NCI-H2081 treated with DMSO at 0.1 percent for 48 hours (cell line): ENCODE data around the gene HOXC11.

Experiments
- DNase-seq: peaks from one replicate; lab custom pipeline; 2025; lab: John Stamatoyannopoulos, UW

HOXC11 gene

DNA sequence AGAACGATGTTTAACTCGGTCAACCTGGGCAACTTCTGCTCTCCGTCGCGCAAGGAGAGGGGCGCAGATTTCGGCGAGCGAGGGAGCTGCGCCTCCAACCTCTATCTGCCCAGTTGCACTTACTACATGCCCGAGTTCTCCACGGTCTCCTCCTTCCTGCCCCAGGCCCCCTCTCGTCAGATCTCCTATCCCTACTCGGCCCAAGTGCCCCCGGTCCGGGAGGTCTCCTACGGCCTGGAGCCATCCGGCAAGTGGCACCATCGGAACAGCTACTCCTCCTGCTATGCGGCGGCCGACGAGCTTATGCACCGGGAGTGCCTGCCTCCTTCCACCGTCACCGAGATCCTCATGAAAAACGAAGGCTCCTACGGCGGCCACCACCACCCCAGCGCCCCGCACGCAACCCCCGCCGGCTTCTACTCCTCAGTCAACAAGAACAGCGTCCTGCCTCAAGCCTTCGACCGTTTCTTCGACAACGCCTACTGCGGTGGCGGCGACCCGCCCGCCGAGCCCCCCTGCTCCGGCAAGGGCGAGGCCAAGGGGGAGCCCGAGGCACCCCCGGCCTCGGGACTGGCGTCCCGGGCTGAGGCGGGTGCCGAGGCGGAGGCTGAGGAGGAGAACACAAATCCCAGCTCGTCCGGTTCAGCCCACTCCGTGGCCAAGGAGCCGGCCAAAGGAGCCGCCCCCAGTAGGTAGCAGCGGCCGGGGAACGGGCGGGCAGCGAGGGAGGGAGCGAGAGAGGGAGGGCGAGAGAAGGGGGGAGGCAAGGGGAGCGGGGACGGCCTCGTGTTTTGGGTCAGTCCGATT is 513 bp downstream of the HOXC11 start:
- no peak for DNase-seq

DNA sequence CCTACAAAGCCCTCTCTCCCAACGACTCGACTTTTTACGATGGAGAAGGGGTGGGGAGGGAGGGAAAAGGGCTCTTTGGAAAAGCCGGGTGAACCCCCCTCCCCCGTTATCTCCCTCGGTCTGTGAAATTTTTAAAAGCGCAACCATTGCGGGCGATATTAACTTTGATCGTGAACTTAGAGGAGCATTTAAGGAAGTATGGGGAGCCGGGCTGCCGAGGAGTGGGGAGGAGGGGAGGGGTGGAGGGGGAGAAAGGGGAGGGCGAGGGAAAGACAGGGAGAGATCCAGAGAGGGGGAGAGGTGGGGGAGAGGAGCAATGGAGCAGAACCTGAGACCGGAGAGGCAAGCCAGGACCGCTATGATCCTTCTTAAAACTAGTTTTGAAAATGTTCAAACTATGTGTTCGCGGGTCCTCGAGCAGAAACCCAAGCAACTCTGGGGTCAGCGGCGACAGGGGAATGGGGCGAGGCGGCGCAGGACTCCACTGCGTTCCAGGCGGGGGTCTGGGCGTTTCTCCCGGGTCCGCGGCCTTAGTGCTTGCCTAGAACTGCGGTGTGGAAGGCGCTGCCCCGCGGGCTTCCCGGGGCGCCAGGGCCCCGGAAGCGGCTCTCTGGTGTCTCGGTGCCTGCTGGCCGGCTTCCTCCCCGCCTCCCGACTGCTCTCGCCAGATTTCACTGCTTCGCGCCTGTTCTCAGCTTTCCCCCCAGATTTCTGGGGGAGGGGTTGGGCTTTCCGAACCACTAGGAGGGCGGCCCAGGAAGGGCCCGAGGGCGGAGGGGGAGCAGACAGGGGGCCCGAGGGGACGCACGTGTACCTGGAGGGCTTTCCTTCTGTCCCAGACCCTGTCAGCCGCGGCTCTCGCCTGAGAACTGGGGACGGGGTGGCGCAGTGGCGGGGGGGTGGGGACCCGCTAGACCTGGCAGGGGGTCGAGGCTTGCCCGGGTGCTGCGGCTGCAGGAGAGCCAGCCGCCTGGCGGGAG is 1.4 kb downstream of the HOXC11 start, which contains the start of gene HOTAIR:
HOTAIR (minus strand) TSS at position 871 of the 980 bp plus-strand sequence.
- no peak for DNase-seq

DNA sequence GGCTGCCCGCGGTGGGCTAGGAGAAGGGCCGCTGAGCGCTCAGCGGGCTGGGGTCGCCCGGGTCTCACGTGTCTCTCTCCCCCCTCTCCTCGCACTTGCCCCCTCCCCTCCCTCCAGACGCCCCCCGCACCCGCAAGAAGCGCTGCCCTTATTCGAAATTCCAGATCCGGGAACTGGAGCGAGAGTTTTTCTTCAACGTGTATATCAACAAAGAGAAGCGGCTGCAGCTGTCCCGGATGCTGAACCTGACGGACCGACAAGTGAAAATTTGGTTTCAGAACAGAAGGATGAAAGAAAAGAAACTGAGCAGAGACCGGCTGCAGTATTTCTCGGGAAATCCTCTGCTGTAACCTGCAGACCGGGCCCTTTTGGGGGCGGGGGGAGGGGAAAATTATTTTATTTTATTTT is 2.1 kb downstream of the HOXC11 start:
- DNase-seq: no peak

DNA sequence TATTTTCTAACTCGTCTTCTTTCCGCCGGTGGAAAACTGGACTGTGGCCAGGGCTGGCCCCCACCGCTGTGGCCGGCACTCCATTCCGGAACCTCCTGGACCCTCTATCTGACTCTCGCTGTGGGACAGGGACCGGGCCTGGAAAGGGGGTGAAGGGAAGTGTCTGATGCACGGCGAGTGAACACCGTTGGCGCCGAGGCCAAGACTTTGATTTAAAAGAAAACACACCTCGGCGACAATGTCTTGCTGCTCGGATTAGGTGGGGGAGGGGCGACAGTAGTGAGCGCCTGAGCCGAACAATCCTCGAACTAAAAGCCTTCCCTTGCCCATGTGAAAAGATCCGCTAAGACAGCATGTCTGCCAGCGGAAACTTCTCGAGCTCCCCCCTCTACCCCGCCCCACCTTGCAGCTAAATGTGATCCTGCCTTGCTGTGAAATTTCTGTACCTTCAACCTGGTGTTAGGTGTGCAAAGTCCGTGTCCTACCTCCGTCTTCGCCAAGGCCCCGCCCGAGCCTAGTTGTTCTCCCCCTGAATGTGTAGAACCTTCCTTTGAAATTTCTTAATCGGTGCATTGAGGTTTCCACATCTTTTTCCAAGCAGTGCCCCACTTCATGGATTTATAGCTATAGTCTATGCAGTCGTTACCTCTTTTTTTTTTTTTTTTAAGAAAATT is 2.7 kb downstream of the HOXC11 start:
- no peak for DNase-seq

DNA sequence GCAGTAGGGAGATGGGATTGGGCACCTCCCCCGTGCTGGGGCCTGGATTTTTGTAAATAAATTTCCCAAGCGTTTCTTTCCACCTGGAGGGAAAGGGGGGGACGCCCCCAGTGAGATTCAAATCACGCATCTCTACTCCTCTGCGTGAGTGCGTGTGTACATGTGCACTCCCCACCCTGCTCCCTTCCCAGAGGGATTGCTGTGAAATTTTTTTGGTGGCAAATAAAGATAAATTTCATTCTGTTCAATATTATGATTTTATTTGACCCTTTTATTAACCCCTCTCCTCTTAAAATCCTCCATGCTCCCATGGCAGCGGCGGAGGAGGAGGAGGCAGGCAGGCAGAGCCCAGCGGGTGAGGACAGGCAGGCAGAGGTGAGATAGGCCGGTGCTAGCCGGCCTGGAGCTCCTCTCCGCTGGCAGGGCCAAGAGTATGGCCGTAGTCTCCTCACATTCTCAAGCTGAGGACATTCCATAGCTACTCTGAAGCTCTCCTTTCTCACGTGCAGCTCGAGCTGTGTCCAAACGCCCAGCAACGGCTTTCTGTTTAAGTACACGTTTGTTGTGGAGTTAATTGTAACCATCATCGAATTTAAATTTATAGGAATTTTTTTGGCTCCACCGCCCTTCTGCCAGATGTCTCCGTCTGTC is 3.4 kb downstream of the HOXC11 start:
- no peak for DNase-seq

DNA sequence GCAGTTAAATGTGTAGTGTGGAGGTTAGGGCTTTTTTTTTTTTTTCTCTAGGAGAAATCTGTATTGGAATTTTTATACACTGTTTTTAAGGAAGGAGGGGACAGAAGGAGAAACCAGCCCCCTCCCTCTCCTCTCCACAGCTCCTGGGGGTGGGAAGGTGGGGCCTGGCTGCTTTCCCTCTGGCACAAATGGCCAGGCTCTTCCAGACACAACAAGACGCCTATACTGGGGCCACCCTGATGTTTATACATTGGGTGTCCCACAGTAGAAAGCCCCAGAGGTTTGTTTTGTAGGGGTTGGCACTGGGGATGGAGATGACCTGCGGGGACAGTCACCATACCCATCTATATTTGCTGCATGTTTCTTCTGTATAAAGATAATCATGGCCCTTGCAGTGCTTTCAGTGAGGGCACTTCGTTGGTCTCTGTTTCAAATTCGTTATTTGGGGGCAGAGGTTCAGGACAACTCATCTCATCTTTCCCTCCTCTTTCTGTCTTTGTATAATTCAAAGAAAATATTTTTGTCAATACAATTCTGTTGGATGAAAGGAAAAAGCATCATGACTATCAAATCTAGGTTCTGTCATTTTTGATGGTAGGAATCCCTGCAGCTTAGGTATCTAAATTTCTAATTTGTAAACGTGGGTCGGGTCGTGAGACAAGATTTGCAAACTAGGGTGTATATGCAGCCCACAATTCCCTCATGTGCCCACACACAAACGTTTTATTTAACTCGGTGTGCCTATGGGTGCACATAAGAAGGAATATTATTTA is 4.1 kb downstream of the HOXC11 start:
- no peak for DNase-seq

DNA sequence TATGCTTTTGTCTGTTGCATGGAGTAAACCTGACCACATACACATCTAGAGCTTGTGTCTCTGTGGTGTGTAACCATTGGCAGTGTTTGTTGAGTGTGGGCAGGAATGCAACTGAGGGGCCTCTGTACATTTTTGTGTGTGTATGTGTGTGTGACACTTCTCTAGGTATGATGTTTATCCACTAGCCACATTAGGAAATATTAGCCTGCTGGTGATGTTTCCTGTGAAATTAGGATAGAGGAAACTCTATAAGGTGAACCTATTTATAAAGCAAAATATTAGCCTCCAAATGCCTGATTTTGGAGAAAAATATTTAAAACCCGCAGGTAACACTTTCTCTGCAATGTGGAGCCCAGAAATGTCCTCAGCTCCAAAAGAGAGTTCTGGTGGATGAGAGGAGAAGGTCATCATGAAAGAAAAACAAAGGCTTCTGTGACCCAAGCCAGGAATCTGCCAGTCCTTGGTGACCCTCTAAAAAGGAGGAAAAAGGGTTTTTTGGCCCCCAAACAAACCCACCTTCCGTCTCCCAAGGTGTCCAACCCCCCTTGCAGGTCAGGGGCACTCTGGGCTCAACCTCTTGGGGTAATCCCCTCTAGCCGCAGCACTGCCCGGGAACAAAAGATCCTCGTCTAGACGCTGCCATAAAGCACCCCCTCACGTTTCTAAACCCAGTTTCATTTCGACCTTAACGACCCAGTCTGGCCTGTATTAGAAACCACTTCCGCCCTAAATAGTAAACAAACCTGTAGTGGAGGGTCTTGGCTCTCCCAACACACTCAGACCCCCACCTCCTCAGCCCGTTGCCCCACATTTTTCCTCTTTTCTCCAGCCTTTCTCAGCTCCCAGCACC is 4.9 kb downstream of the HOXC11 start:
- DNase-seq: no peak

DNA sequence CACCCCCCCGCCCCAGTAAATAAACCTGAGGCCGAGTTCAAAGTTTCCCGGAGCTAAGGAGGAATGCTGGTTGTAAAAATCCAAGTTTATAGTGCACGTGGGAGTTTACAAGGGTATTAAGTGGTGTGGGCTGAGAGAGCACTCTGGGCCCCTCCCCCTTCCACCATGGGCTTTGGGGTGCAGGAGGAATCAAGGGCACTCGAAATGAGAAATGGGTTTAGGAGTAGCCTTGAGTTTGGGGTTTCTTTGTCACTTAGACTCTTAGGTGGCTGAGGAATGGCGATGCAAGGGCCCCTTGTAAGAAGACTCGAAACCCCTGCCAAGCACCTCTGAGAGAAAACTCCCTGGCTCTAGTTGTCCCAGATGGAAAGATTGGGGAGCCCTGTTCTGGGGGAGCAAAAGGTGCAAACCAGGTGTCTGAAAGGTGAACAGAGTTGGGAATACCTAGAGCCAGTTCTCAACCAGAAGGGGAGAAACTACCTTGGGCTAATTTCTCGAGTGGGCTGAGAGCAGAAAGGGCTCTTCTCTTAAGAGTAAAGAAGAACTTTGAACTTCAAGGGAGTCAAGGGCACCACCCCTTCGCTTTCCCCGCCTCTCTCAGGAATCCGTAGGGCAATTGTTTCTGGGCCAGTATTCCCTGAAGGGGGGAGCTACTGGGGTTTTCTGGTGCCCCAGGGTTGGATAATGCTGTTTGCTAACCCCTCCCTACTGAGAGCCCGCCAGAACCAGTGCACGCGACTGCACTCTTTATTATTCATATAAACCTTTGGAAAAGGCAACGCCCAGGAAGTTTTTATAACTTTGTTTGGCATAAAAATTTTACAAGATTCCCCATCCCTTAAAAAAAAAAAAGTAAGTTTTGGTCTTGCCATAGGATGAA is 5.8 kb downstream of the HOXC11 start:
- no peak for DNase-seq

DNA sequence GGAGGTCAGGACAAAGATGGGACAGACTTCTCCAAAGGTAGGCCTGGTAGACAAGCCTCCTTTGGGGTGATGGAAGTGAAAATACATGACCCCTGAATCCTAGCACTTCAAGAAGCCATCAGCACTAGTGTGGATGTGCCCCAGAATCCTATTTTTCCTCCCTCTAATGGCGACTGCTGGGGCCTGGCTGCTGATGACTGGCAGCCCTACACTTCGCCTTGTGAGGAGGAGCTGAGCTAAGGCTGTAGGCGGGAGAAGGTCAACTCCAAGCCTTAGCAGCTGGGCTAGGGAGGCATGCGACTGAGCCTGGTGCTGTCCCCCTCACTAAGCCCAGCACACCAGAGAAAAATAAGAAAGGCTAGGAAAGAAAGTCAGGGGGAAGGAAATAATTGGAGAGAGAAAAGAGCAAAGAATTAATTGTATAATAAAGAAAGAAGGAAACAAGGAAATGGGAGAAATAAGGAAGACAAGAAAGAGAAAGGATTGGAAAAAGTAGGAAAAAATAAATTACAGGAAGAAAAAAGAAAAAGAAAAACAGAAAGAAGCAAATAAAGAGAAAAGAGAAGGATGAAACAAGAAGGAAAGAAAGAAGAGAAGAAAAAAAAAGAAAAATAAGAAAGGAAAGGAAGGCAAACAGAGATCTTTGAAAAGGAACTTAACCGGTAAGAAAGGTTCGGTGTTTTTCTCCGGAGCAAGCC is 7.3 kb downstream of the HOXC11 start:
- DNase-seq: no peak

DNA sequence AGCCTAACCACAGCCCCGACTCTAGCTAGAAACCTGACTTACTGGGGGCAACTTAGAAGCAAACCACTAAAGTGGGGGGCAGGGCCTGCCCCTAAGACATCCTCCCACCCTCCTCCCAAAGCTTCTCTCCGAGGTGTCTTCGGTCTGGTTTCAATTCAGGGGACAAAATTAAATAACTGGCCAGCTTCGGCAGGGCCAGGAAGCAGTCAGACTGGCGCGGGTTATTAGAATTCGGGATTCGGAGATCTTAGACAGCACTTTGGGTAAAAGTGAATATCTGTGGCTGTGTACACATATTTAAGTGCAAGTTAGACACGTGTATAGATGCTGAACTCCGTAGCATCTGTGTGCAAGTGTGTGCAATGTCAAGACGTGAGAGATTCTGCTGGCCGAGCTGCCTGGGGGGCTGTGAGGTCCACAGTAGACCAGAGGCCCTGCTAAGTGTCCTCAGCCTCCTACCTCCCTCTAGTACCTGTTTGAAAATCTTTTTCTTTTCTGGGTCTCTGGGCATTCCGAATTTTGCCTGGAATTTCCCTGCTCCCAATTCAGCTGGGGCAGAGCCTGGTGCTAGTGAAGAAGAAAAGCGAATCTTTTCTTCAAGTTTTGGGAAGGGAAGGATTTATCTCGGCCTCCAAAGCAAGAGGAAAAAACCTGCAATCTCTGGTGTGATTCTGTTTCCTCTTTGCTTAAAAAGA is 8.0 kb downstream of the HOXC11 start:
- no peak for DNase-seq

DNA sequence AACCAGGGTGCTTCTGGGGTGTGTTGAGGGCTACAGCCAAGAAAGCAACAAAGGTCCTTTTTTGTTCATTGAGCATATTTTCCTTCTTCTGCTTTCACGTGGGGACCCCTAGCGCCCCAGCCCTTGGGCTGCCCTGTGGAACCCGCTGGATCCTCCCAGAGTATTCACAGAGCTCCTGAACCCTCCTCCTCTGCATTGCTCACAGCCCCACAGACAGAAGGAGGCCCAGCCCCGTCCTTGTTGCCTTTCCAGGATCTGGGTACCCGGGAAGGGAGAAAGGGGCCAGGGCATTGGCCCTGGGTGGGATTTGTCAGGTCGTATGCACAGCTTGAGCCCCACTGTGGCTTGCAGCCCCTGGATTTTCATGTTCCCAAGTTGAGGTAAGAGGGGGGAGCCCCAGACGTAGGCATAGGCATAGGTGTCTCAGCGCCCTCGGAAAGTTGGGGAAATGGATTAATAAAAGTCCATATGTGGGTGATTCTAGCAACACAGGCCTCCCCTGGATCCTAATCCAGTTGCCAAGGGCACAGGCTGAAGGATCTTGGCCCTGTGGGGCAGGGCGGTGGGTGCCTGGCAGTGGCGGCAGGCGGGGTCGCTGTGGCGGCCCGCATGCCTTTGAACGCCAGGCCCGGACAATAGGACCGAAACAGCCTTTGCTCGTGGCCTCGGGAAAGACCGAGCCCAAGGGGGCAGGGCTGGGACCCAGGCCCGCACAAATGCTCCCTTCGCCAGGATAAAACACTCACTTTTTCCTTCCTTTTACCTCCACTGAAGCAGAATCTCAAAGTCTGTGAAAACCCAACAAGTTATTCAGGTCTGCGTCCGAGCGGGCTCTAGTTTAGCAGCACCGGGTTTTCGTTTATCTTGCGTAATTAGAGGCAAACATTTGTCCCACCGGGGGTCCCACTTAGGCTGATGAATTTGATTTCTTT is 9.0 kb downstream of the HOXC11 start:
- DNase-seq: no peak

DNA sequence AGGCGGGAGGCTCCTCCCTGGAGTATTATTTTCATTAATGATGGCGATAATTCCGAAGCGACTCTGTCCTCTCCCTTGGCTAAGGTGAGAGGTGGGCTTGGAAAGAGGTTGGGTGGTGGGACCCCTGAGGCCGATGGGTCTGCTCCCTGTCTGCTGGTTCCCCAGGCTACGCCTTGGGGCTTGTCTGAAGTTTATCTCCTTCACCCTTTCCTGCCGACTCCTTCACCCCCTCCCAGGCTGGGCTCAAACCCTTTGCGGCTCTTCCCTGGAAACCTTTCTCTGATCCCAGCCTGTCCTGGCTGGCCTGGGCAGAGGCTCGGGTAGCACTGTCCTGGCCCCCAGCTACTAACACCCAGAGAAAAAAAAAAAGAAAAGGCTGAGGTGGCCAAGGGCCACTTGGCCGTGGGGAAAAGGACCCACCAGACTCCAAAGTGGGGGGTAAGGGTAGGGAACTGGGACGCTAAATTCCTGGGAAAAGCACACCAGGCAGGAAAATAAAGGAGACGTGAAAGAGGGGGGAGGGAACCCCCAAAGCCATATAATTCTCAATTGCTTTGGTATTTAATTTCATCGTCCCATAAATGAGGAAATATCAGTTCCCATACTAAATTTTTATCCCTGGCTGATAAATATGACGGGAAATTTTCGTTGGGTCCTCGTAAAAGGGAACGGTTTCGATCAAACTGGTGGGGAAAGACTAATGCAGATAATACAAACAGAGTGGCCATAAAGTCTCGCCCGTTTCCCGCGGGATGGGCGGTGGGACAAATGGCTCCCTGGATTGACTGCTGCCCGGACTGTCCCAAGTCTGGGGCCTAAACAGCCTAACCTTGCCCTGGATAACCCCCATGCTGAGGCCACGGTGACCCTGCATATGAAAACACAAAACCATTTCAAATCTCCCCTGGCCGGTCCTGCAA is 10.0 kb downstream of the HOXC11 start:
- DNase-seq: no peak

DNA sequence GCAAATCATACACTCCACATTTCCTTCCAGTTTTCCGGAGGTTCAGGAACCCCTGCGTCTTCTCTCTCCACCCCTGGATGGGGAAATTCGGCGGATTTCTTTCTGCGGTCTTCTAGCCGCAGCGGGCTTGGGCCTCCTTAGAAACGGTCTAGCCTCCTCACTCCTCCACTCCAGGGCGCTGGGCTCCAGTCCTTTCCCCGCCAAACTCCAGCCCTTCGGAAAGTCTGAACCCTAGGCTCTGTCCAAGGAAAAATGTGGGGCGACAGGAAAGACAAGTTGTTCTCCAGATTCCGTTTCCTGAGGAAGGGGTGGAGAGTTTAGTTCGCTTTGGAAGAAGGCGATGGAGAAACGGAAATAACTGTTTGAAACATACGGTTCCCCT is 10.6 kb downstream of the HOXC11 start:
- no peak for DNase-seq

DNA sequence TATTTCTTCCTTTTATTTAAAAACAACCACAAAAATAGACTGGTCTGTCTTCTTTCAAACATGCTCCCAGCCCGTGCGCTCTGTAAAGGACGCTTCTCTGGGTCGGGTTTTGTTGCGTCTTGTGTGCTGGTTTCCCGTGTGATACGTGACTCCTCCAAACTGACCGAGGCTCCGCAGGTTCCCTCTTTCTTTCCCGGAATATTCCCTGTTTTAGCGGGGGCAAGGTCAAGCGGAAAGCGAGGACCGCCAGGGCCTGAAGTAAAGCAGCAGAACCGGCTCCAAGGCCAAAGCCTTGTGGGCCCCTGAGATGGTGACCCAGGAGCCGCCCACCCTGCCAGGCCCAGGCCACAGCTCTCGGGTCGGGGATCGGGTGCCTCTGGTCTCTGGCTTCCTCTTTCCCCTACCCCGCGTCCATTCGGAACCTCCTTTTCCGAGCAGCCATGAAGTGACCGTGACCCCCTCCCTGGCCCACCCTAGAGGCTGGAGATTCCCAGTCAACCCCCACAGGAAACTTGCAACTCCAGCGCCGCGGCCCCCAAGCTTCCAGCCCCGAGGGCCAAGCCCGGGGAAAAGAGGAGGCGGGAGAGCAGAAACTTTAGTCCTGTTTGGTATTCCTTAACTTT is 11.1 kb downstream of the HOXC11 start:
- DNase-seq: no peak
